HG03575 (cell line): Measurements from ENCODE around the gene BRD4.

Source experiments
- ATAC-seq: cut with Tn5 transposase; IDR thresholded peaks from one replicate; pipeline ENCODE4 v1.9.1; 2021; ENCODE audit not compliant: unreplicated experiment, insufficient number of reproducible peaks, low FRiP score; ENCODE audit errors: extremely low read depth

BRD4 gene

GRCh38 chr19:15187026-15188007, 145.0 kb downstream of the BRD4 start:
- ATAC-seq: no peak
